Stimulated activated CD8-positive, alpha-beta memory T cell treated with anti-CD3 and anti-CD28 coated beads, Interleukin-12 subunit alpha, Interleukin-12 subunit beta, amount 100 ng/mL, for 24 hours (primary cell): ENCODE data around the gene EVL.
"Not testable (repeated sequence)": the region's sequence is repeated elsewhere in the genome, so short reads cannot be mapped to it uniquely, and the experiment has no call there.

Experiments
- DNase-seq: peaks from one replicate; pipeline ENCODE4 v3.0.0-alpha.2; 2020; ENCODE audit errors: extremely low read depth

Gene EVL

DNA sequence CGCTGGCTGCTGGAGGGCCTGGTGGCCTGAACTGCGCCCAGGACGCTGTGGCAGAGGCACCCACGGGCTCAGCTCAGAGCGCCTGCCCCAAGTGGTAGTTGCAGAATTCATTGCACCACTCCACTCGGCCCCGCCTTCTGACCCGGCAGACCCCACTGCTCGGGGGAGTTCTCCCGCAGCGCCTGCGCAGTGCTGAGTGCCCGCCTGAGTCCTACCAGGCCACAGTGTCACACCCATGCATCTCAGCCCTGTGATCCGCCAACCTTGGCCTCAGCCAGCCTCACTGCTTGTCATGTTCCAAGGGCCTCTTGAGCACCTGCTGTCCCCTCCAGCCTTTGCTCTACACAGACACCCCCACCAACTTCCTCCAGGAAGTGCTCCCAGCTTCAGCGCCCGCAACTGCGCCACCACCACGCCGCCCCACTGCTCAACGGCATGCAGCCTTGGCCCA is 82.0 kb downstream of the EVL start:
- peak; percentile 52 for DNase-seq

DNA sequence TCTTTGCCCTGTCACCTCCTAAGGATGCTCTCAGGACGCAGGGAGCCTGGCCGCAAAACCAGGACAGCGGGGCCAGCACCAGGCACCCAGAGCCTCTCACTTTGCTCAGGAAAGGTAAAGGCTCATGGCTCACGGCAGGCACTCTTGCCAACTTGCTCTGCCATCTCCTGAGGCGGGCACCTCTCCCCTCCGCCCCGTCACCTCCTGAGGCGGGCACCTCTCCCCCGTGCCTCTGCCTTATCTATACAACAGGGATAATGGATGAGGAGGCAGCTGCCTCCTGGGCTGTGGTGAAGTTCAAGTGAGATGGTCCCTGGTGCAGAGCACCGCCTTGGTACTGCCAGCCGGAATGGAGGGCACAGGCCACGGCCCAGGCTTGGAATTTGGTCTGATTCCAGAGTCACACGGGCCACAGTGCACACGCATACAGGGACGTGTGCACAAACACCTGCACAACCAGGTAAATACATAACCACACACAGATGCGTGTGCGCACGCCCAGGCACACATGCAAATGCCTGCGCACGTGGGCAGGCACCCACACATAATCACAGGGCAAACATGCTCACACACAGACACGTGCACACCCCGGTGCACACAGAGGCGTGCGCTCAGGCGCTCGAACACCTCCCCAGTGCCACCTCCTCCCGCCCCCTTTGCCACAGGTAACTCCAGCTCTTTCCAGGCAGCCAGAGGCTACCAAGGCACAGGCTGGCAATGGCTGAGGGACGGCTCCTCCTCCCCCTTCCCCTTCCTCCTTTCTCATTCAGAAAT is 82.7 kb downstream of the EVL start:
- no peak for DNase-seq

DNA sequence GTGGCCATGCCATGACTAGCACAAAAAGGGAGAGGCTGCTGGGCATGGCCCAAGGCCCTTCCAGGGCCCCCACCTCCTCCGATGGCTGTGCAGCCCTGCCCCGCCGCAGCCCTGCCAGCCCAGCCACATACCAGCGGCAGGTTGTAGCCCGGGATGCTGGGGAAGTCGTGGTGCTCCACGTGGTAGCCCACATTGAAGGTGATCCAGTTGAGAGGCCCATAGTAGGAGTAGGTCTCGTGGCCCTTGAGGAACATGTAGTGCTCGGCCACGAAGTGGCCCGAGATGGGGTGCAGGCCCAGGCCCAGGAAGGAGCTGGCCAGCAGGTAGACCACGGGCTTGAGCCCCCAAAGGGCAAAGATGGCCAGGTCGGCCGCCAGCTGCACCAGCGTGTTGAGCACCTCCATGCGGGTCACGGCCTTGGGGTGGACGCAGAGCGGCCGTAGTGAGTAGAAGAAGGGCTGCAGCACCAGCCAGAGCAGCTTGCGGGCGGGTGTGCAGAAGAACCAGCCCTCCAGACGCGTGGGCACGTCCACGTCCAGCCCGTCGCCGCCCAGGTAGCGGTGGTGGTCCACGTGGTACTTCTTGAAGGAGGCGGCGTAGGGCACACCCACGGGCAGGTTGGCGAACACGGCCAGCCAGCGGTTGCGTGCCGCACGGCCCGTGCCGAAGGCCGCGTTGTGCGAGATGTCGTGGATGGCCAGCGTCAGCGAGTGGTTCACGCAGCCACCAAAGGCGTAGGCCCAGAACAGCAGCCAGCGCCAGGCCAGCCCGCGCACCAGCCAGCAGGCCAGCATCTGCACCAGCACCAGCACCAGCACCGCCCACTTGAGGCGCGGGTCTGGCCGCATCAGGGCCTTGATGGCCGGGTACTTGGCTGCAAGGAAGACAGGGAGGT is 83.9 kb downstream of the EVL start:
- DNase-seq: no peak

DNA sequence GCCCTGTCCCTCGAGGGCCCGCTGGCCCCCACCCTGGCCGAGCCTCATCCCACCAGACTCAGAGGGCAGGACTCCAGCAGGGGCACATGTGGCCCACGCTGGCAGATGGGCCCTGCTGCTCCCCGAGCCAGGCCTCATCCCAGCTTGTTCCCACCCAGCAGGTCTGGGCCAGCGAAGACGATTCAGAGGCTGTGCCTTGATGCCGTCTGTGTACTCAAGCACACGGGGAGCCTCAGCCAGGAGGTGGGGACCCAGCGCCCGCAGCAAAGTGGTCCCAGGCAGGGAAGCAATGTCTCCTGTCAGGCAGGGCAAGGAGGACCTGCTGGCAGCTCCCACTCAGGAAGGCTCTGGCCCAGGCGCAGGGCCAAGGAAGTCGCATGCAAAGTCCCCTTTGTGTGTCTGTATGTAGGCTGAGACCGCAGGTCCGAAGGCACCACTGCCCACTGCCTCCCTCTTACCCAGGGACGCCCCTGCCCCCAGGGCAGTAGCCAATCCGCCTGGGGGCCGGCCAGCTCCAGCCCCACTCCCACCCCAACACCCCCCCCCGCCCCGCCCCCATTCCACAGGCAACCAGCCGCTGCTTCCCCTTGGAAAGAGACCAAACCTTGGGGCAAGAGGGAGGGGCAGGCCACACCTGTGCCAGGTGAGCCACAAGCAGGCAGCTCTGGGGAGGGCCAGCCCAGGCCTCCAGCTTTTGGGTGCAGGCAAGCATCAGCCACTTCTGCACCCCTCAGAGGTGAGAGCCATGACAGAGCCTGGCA is 84.8 kb downstream of the EVL start:
- no peak for DNase-seq

DNA sequence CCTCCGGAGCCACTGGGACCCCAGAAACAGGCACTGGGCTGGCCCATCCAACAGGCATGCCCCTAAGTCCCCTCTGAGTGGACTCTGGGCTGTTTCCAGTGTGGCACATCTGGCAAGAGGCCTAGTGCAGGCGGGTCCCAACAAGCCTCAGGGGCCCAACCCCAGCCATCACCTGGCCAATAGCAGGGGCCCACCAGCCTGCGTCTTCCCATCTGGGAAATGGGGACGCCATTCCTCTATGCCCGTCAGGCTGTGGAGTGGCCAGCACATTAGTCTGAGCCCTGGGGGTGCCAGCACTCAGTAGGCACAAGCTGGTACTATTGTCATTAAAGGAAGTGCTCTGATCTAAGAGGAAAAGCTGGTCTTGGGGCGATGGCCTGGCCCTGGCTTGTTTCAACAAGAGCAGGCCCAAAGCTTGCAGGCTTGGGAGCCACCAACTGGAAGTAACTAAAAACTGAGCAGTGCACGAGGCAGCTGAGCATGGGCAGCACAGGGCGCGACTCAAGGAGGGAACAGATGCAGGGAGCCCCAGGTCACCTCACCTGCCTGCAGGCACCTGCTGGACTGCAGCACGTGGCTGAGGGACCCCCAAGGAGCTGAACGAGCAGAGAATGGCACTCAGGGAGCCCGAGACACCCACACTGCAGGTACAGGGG is 85.8 kb downstream of the EVL start:
- DNase-seq: no peak

DNA sequence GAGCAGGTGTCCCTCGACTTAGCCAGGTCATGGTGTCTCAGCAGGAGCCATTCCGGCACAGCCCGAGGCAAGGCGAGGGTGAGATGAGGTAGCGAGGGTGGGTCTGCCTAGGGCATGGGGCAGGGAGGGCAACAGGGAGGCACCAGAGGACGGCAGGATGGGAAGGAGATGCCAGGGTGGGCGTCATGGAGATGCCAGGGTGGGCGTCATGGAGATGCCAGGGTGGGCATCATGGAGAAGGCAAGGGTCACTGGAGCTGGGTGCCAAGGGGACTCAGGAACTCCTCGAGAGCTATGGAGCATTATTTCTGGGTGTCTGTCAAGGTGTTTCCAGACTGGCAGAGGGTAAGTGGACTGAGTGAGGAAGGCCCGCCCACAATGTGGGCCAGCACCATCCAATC is 86.9 kb downstream of the EVL start:
- no peak for DNase-seq

DNA sequence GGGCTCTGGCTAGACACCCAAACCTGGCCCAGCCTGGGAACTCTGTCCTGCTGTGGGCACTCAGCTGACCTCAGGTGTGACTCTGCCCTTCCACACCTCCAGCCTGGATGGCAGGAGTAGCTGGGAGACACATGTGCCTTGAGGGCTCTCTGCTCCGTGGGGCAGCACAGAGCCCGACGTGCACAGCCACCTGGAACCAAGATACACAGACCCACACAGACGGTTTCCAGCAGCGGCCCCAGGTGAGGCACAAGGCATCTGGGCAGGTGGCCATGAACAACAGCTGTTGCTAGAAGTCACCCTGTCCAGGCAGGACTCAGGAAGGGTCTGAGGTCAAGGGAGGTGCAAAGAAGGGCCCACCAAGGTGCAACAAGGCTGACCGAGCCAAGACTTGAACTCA is 88.3 kb downstream of the EVL start:
- no peak for DNase-seq

DNA sequence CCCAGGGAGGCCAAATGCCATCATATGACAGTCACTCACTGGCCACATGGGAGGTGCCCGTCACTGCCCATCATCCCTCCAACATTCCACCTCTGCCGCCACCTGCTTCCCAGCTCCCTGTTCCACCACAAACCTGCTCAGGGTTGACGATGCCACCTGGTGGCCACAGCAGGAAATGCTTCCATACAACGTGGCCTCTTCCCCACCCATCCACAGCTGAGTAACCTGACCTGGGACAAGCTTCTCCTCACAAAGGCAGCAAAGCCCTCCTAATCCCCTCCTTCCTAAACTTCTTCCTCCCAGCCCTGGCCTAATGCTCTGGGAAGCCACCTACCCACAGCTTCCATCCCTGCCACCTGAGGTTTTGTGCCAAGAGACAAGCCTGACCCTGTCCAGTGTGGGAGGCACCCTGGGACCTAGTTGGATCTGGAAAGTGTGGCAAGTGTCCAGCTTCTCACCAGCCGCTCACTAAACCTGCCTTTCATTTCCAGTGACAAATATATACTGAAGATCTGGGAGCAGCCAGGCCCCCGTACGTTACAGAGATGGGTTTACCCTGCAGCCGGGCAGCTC is 89.9 kb downstream of the EVL start:
- DNase-seq: no peak

DNA sequence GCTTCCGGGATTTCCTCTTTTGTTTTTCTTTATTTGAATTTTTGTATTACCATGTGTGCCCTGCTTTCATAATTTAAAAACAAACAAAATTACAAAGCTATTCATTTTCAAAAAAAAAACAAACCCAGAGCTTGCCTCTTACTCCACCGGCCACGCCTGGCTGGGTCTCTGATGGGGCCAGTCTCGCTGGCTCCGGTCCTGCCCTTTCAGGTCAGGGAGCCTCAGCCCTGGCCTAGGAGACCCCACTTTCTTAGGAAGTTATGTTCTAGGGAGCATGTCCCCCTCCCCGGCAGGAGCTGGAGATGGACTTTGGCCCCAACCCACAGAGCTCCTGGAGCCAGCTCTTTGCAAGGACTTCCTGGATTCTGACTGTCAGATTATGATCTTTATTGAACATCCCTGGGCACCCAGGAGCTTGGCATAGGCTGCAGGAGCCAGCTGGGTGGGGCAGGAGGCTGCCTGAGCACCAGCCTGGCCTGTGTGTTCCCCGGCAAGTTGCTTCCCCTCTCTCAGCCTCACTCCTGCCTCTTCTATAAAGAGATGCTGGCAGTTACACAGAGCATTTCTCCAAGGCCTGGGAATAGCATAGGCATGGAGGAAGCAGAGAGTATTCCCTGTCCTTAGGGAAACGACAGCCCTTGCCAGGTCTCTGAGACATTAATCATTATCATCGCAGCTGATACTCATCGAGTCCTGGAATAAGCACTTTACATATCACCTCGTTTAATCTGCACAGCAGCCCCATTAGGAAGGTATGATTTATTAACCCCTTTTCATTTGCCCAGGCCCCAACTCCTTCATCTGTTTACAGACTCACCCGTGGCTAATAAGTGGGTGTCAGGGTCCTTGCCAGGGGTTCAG is 90.8 kb downstream of the EVL start:
- DNase-seq: no peak

DNA sequence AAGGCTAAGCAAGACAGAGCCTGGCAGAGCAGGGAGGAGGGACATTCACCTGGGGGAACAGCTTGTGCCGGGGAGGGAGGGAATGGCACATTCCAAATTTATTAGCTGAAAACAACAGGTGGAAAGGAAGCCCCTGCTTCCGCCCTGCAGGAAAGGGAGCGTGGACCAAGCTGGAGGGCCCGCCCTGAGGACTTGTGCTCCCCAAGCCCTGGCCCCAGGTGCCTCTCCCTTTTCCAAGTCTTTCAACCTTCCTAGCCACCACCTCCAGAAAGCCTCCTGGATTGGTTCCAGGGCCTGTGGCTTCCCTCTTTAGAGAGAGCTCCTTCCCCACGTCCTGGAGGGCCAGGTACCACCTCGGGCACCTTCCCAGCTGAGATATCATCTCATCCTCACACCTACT is 91.6 kb downstream of the EVL start:
- no peak for DNase-seq

DNA sequence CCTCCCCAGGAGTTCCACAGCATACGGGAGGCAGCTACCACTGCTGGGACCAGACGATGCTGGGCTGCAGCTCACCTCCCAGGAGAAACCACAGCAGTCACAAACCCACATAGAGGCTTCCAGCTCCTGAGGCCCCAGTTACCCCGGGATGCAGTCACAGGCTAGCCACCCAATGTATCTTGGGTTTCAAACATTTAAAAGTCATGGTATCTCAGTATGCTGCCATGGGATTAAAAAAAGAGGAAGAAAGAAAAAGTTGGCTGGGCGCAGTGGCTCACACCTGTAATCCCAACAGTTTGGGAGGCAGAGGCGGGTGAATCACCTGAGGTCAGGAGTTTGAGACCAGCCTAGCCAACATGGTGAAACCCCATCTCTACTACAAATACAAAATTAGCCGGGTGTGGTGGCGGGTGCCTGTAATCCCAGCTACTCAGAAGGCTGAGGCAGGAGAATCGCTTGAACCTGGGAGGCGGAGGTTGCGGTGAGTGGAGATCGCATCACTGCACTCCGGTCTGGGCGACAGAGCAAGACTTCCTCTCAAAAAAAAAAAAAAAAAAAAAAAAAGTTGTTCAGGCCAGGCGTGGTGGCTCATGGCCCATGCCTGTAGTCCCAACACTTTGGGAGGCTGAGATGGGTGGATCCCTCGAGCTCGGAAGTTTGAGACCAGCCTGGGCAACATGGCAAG is 92.5 kb downstream of the EVL start:
- DNase-seq: not testable (repeated sequence)

DNA sequence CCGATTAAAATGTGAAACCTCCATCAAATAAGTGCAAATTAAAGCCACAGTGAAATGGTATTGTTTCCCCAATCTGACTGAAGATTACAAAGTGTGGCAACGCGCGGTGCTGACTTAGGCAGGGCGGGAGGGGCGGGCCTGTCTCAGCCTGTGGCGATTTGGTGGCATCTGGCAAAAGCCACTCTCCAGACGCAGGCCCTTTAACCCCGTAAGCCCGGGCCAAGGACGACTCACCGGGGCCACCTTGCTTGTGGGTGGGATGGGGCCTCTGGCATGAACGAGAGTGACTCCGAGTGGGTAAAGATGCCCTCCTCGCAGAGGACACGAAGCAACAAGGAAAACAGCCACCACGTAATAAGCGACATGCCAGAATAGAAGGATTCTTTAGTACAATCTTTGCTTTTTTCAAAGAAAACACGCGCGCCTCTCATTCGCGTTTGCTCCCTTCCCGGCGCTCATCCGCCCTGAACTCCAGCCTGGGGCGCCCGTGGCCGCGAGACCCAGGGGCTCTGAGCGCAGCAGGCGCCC is 93.4 kb downstream of the EVL start:
- DNase-seq: no peak

DNA sequence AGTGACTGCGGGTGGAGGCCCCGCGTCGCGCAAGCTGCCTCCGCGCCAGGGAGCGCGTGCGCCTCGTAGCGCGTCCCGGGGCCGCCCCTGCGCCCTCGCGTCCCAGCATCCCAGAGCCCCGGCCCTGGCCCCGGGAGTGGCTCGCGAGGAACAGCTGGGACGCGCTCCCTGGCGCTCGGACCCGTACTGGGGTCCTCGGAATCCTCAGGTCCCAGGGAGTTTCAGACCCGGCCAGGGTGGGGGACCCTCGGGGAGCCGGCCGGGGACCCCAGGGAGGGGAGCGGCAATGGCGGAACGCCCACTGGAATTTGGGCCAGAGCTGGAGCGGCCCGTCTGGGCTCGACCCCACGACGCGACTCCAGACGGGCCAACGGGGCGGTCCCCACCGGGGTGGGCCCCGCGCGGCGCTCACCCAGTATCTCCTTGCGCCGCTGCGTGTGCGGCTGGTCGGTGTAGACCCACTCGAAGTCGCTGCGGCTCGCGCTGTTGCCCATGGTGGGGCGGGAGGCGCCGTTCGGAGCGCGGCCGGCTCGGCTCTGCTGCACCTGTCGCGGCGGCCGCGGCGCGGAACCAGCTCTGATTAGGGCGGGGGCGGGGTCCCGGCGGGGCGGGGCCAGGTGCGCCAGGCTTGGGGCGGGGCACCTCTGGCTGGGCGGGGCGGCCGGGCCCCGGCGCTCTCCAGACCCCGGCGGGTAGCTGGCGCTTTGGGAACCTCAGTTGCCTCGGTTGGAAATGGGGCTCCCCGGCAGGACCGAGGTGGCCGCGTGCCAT is 94.1 kb downstream of the EVL start, which contains the start of gene DEGS2:
DEGS2 (minus strand) TSS at position 552 of the 771 bp plus-strand sequence; CDS start at position 494, 58 bp downstream.
- DNase-seq: no peak

DNA sequence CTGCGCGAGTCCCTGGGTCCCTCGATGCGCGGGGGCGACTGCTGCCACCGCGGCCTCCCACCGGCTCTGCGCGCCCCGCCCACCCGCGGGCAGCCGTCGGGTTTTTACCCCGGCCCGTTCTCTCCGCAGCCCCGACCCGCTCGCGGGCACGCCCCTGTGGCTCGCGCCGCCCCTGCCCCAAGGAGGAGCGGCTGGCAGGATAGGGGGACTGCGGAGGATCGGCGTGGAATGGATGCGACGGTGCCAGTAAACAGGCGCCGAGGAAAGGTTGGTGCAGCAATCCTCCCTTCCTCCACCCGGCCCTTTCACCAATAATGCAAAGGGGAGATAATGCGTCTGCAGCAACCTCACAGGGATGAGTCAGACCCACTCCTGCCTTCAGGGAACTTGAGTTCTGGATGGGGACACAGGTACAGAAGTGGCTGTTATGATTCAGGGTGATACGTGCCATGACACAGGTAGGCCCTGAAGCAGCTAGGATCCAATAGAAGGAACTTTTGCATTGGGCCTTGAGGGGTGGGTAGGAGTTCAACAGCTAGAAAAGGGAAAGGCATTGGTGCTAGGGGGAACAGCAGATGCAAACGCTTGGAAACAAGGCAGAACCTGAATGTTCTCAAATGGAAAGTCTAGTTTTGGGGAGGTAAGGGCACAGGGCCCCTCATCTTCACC is 94.8 kb downstream of the EVL start:
- no peak for DNase-seq

DNA sequence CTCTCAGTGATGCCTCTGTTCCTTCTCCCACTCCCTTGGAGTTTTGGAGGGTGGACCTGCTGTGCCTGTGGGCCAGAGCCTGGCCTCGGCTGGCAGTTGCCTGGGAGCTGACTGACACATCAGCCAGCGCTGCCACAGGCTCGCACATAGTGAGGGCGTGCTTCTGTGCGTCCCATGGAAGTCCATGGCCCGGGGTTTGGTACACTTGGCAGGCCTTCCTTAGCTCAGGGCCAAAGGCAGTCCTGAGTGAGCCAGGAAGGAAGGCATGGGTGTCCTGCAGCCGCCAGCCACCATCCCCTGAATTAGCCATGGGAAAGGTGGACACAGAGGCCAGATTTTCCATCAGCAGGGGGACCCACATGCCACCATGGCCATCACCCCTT is 95.3 kb downstream of the EVL start:
- no peak for DNase-seq

DNA sequence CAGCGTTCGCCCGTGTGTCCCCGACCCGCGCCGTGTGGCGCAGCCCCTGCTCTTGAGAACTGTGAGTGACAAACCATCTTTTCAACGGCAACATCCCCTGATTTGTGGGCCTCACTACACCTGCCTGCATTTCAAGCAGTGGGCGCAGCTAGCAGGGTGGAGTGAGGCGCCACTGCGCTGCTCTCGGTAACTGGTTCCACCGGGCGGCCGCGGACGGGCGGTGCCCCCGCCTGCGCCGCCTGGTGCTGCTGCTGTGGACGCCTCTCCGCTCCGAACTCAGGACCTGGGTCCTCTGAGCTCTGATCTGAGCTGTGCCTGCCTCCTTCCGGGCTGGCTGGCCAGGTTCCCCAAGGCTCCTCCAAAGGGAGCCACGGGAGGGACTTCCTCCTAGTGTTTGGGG is 100.2 kb downstream of the EVL start:
- DNase-seq: no peak

DNA sequence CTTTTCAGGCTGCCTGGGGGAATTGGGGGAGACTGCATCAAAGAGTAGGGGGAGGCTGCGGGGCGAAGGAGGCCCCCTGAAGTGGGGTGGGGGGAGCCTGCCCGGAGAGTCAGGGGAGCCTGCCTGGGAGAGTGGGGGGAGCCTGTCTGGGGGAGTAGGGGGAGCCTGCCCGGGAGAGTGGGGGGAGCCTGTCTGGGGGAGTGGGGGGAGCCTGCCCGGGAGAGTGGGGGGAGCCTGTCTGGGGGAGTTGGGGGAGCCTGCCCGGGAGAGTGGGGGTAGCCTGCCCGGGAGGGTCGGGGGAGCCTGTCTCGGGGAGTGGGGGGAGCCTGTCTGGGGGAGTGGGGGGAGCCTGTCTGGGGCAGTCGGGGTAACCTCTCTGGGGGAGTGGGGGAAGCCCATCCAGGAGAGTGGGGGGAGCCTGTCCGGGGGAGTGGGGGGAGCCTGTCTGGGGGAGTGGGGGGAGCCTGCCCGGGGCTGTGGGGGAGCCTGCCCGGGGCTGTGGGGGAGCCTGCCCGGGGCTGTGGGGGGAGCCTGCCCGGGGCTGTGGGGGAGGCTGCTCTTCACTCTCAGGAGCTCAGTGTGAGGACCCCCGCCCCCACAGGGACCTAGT is 100.7 kb downstream of the EVL start:
- no peak for DNase-seq

DNA sequence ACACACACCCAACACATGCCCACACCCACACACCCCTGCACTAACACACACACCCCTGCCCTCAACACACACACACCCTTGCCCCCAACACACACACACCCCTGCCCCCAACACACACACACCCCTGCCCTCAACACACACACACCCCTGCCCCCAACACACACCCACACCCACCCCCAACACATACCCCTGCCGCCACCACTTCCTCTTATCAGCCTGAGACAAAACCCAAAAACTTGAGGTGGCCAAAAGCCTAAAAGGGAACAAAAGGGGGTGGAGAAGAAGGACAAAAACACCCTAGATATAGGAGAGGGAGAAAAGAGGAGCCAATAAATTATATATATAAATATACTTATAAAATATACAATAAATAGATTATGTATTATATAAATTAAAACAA is 103.3 kb downstream of the EVL start:
- no peak for DNase-seq
